ENCODE measurements around the gene TRIM39.
"Not testable (repeated sequence)": the region's sequence is repeated elsewhere in the genome, so short reads cannot be mapped to it uniquely, and the experiment has no call there.

Gene TRIM39

GRCh38 chr6:30369280-30369679 is 42.6 kb downstream of the TRIM39 start:
- DNase-seq: not testable (repeated sequence)

- DNase-seq: no peak
These were observed 51.7 kb downstream of the TRIM39 start for GRCh38 chr6:30378290-30378937.

- no peak for DNase-seq
These were observed 53.7 kb downstream of the TRIM39 start for GRCh38 chr6:30380464-30380863.

DNA sequence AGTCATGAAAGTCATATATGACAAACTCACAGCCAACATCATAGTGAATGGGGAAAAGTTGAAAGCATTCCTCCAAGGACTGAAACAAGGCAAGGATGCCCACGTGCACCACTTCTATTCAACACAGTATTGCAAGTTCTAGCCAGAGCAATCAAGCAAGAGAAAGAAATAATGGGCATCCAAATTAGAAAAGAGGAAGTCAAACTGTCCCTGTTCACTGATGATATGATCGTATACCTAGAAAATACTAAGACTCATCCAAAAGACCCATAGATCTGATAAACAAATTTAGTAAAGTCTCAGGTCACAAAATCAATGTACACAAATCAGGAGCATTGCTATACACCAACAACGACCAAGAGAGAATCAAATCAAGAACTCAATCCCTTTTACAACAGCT is 59.4 kb downstream of the TRIM39 start:
- DNase-seq: no peak

- DNase-seq: no peak
These were observed 64.5 kb downstream of the TRIM39 start for GRCh38 chr6:30391240-30391639.
